HepG2 (cell line): ENCODE results near the gene ZFP90. TPM values are rescaled to one million over a fixed set of nuclear protein-coding genes. Genes with fewer than 3 reads are reported as not detected.

Experiments
- IKZF4 ChIP-seq: sonication (generic); formaldehyde crosslinking; IDR thresholded peaks from 2 replicates; pipeline ENCODE4 v1.5.1; 2020; ENCODE audit warnings: borderline replicate concordance, mild to moderate bottlenecking, low read depth, missing genetic modification reagents; ENCODE audit errors: not compliant biosample characterization
- KLF6 ChIP-seq: IDR thresholded peaks from 2 replicates; pipeline ENCODE4 v1.8.0; 2016; ENCODE audit warnings: missing biosample characterization, missing genetic modification reagents
- NR2F2 ChIP-seq: IDR thresholded peaks from 2 replicates; pipeline ENCODE4 v1.6.1; 2012; ENCODE audit warnings: low read depth, inconsistent platforms, borderline replicate concordance
- PAF1 ChIP-seq: IDR thresholded peaks from 2 replicates; pipeline ENCODE4 v1.6.1; 2016; ENCODE audit warnings: missing genetic modification reagents, missing compliant biosample characterization
- SKI ChIP-seq: fragments of 450-650 bp; IDR thresholded peaks from one replicate; pipeline ENCODE4 v1.6.1; 2018; ENCODE audit warnings: mild to moderate bottlenecking; ENCODE audit not compliant: partially characterized antibody
- ZNF143 ChIP-seq: sonication (generic); formaldehyde crosslinking; IDR thresholded peaks from 2 replicates; pipeline ENCODE4 v1.4.0; 2020; ENCODE audit warnings: missing genetic modification reagents
- ZNF343 ChIP-seq: sonication (generic); formaldehyde crosslinking; IDR thresholded peaks from 2 replicates; pipeline ENCODE4 v1.4.0; 2020; ENCODE audit warnings: mild to moderate bottlenecking, missing genetic modification reagents
- ZSCAN20 ChIP-seq: sonication (generic); formaldehyde crosslinking; IDR thresholded peaks from 2 replicates; pipeline ENCODE4 v1.4.0; 2020; ENCODE audit warnings: missing genetic modification reagents, mild to moderate bottlenecking, borderline replicate concordance
- ZSCAN30 ChIP-seq: sonication (generic); formaldehyde crosslinking; IDR thresholded peaks from 2 replicates; pipeline ENCODE4 v1.5.0; 2020; ENCODE audit warnings: mild to moderate bottlenecking, missing genetic modification reagents
- polyA plus RNA-seq, 8 experiments: library from polyadenylated mRNA; depleted of rRNA in 3 of 8; stranded (reverse) in 7 of 8; unstranded in 1 of 8; fragments of >200 nt; fragmentation: Illumina TruSeq in 4 of 8; extraction: Trizol in 4 of 8; gene quantifications; 2 replicates each; pipeline versions ENCODE4 v1.2.1 to v1.2.3, GENCODE V29; 2011 to 2016; ENCODE audit warnings: low read depth in 4 of 8, missing spikeins in 1 of 8, mixed read lengths in 1 of 8; ENCODE audit not compliant: insufficient read depth in 1 of 8
- total RNA-seq, 5 experiments: library from RNA; depleted of rRNA; stranded (reverse); fragments of >200 nt; fragmentation: Illumina TruSeq; extraction: Trizol; gene quantifications; 2 replicates each; pipeline ENCODE4 v1.2.3, GENCODE V29; 2016; ENCODE audit warnings: low read depth in 1 of 5
- TF ChIP-seq, protein P1 (sequence below): sonication (generic); formaldehyde crosslinking; IDR thresholded peaks from 2 replicates; pipeline ENCODE4 v1.8.1; 2023; ENCODE audit warnings: missing genetic modification reagents, inconsistent platforms, borderline replicate concordance
- TF ChIP-seq, protein P2 (sequence below): sonication (generic); formaldehyde crosslinking; conservative IDR thresholded peaks from 2 replicates; pipeline ENCODE4 v1.4.0; 2020; ENCODE audit warnings: missing genetic modification reagents
- TF ChIP-seq, protein P3 (sequence below): sonication (generic); formaldehyde crosslinking; IDR thresholded peaks from 2 replicates; pipeline ENCODE4 v1.5.0; 2020; ENCODE audit warnings: mild to moderate bottlenecking, missing genetic modification reagents
- TF ChIP-seq, protein P4 (sequence below): sonication (generic); formaldehyde crosslinking; IDR thresholded peaks from 2 replicates; pipeline ENCODE4 v1.8.1; 2022; ENCODE audit warnings: mild to moderate bottlenecking, missing genetic modification reagents
- TF ChIP-seq, protein P5 (sequence below): sonication (generic); formaldehyde crosslinking; IDR thresholded peaks from 2 replicates; pipeline ENCODE4 v1.4.0; 2020; ENCODE audit warnings: missing genetic modification reagents, mild to moderate bottlenecking, borderline replicate concordance
- TF ChIP-seq, protein P6 (sequence below): sonication (generic); formaldehyde crosslinking; IDR thresholded peaks from 2 replicates; pipeline ENCODE4 v1.4.0; 2020; ENCODE audit warnings: missing genetic modification reagents

ZFP90 gene
- total and polyA plus RNA-seq, 2 of the 13 experiments (the other 11 are each of a cell fraction or from before 2014, with no cell fraction given) = 17.6 to 18.9 TPM

DNA sequence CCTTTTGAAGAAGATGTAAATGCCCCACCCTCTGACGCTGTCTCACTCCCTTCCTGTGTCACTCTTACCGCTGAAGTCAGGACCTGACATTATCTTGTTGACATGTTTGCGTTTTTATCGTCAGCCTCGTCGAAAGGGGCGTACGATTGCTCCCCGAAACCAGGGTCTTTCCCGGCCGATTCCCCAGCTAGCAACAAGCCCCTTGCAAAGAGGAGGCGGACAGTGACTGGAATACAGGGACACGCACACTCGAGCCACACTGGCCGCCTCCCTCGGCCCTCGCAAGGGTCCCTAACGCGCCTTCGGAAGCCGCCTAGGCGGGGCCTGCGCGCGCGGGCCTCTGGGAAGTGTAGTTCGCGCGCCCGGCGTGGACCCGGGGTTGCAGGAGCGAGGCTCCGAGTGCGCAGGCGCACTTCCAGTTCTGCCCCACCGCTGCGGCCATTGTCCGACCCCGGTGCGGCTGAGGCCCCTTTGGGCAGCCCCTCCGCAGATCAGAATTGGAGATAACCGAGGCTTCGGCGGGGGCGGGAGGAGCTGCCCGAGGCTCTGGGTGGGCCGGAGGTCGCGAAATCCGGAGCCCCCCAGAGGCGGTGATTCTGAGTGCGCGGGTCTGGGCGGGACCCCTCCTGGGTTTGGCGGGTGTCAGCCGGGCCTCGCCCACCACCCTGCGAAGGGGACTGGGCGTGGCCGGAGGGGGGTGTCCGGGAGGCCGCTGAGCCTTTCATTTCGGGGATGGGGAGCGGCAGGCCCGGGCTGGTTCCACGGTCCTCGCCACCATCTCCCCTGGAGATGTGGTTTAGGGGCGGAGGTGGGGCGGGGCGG is at the start of gene ZFP90 (continued):
- TF ChIP-seq, protein P1, sequence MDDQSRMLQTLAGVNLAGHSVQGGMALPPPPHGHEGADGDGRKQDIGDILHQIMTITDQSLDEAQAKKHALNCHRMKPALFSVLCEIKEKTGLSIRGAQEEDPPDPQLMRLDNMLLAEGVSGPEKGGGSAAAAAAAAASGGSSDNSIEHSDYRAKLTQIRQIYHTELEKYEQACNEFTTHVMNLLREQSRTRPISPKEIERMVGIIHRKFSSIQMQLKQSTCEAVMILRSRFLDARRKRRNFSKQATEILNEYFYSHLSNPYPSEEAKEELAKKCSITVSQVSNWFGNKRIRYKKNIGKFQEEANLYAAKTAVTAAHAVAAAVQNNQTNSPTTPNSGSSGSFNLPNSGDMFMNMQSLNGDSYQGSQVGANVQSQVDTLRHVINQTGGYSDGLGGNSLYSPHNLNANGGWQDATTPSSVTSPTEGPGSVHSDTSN (CRISPR knock-in tag) = 0 out of 2 replicates have a peak, but pooled peaks have one; percentile 70
- TF ChIP-seq SKI = no peak
- peak; percentile 94 for TF ChIP-seq ZSCAN20 (CRISPR knock-in tag)
- TF ChIP-seq, protein P2, sequence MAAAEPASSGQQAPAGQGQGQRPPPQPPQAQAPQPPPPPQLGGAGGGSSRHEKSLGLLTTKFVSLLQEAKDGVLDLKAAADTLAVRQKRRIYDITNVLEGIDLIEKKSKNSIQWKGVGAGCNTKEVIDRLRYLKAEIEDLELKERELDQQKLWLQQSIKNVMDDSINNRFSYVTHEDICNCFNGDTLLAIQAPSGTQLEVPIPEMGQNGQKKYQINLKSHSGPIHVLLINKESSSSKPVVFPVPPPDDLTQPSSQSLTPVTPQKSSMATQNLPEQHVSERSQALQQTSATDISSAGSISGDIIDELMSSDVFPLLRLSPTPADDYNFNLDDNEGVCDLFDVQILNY (CRISPR knock-in tag) = 0 out of 2 replicates have a peak, but pooled peaks have one; percentile 24
- TF ChIP-seq, protein P3, sequence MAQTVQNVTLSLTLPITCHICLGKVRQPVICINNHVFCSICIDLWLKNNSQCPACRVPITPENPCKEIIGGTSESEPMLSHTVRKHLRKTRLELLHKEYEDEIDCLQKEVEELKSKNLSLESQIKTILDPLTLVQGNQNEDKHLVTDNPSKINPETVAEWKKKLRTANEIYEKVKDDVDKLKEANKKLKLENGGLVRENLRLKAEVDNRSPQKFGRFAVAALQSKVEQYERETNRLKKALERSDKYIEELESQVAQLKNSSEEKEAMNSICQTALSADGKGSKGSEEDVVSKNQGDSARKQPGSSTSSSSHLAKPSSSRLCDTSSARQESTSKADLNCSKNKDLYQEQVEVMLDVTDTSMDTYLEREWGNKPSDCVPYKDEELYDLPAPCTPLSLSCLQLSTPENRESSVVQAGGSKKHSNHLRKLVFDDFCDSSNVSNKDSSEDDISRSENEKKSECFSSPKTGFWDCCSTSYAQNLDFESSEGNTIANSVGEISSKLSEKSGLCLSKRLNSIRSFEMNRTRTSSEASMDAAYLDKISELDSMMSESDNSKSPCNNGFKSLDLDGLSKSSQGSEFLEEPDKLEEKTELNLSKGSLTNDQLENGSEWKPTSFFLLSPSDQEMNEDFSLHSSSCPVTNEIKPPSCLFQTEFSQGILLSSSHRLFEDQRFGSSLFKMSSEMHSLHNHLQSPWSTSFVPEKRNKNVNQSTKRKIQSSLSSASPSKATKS (CRISPR knock-in tag) = no peak
- no peak for TF ChIP-seq NR2F2
- no peak for TF ChIP-seq PAF1
- TF ChIP-seq, protein P4, sequence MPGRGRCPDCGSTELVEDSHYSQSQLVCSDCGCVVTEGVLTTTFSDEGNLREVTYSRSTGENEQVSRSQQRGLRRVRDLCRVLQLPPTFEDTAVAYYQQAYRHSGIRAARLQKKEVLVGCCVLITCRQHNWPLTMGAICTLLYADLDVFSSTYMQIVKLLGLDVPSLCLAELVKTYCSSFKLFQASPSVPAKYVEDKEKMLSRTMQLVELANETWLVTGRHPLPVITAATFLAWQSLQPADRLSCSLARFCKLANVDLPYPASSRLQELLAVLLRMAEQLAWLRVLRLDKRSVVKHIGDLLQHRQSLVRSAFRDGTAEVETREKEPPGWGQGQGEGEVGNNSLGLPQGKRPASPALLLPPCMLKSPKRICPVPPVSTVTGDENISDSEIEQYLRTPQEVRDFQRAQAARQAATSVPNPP (CRISPR knock-in tag) = 0 out of 2 replicates have a peak, but pooled peaks have one; percentile 26
- peak; percentile 98 for TF ChIP-seq ZNF143 (CRISPR knock-in tag)
- TF ChIP-seq, protein P5, sequence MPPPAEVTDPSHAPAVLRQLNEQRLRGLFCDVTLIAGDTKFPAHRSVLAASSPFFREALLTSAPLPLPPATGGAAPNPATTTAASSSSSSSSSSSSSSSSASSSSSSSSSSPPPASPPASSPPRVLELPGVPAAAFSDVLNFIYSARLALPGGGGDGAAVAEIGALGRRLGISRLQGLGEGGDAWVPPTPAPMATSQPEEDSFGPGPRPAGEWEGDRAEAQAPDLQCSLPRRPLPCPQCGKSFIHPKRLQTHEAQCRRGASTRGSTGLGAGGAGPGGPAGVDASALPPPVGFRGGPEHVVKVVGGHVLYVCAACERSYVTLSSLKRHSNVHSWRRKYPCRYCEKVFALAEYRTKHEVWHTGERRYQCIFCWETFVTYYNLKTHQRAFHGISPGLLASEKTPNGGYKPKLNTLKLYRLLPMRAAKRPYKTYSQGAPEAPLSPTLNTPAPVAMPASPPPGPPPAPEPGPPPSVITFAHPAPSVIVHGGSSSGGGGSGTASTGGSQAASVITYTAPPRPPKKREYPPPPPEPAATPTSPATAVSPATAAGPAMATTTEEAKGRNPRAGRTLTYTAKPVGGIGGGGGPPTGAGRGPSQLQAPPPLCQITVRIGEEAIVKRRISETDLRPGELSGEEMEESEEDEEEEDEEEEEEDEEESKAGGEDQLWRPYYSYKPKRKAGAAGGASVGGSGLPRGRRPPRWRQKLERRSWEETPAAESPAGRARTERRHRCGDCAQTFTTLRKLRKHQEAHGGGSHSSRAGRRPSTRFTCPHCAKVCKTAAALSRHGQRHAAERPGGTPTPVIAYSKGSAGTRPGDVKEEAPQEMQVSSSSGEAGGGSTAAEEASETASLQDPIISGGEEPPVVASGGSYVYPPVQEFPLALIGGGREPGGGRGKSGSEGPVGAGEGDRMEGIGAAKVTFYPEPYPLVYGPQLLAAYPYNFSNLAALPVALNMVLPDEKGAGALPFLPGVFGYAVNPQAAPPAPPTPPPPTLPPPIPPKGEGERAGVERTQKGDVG = peak; percentile 83
- no peak for TF ChIP-seq KLF6 (CRISPR knock-in tag)
- TF ChIP-seq ZSCAN30 (CRISPR knock-in tag) = no peak
- TF ChIP-seq ZNF343 (CRISPR knock-in tag) = no peak
- TF ChIP-seq, protein P6, sequence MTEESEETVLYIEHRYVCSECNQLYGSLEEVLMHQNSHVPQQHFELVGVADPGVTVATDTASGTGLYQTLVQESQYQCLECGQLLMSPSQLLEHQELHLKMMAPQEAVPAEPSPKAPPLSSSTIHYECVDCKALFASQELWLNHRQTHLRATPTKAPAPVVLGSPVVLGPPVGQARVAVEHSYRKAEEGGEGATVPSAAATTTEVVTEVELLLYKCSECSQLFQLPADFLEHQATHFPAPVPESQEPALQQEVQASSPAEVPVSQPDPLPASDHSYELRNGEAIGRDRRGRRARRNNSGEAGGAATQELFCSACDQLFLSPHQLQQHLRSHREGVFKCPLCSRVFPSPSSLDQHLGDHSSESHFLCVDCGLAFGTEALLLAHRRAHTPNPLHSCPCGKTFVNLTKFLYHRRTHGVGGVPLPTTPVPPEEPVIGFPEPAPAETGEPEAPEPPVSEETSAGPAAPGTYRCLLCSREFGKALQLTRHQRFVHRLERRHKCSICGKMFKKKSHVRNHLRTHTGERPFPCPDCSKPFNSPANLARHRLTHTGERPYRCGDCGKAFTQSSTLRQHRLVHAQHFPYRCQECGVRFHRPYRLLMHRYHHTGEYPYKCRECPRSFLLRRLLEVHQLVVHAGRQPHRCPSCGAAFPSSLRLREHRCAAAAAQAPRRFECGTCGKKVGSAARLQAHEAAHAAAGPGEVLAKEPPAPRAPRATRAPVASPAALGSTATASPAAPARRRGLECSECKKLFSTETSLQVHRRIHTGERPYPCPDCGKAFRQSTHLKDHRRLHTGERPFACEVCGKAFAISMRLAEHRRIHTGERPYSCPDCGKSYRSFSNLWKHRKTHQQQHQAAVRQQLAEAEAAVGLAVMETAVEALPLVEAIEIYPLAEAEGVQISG (CRISPR knock-in tag) = peak; percentile 88
- peak; percentile 63 for TF ChIP-seq IKZF4 (CRISPR knock-in tag)
